Left ventricle myocardium inferior (tissue), 1 donor: ENCODE measurements around the gene ABHD18. TPM values are rescaled to one million over a fixed set of nuclear protein-coding genes. Genes with fewer than 3 reads are reported as not detected.
"Not testable (repeated sequence)": the region's sequence is repeated elsewhere in the genome, so short reads cannot be mapped to it uniquely, and the experiment has no call there.

Experiments used
- DNase-seq: peaks from one replicate; pipeline ENCODE4 v3.0.0-alpha.2; 2020
- H3K27ac ChIP-seq: fragments of 200-600 bp; replicated peaks from 2 replicates; pipeline ENCODE4 v1.8.0; 2021
- H3K27me3 ChIP-seq: fragments of 200-600 bp; 2 replicates; pipeline ENCODE4 v1.8.0; 2021; ENCODE audit warnings: low read depth
- H3K36me3 ChIP-seq: fragments of 200-600 bp; 2 replicates; pipeline ENCODE4 v1.8.0; 2021
- H3K4me1 ChIP-seq: fragments of 200-600 bp; 2 replicates; pipeline ENCODE4 v1.8.0; 2021
- H3K4me3 ChIP-seq: fragments of 200-600 bp; 2 replicates; pipeline ENCODE4 v1.8.0; 2021; ENCODE audit warnings: mild to moderate bottlenecking, moderate library complexity
- H3K9me3 ChIP-seq: fragments of 200-600 bp; replicated peaks from 2 replicates; pipeline ENCODE4 v1.8.0; 2021
- intact Hi-C: fragments of 100-400 bp; cut with micrococcal nuclease; formaldehyde crosslinking; loops from one replicate; pipeline ENCODE4 v1.11.0; 2022
- total RNA-seq: library from RNA; stranded (reverse); fragmentation: NEBNext Ultra II Directional; extraction: Animal tissue kit (Norgen Biotek cat#: 25700); gene quantifications from one replicate; pipeline ENCODE4 v1.2.1, GENCODE V29; 2021
- TF ChIP-seq, protein P1 (sequence below): fragments of 200-600 bp; IDR thresholded peaks from 2 replicates; pipeline ENCODE4 v1.8.0; 2021; ENCODE audit warnings: antibody characterized with exemption, mild to moderate bottlenecking, borderline replicate concordance
- donor health status: DM: no; HTN: yes; CAD: no; lungs with severe emphysema.

The ABHD18 gene
- total RNA-seq, 1 donor from 2014 or later = 30.4 TPM

DNA sequence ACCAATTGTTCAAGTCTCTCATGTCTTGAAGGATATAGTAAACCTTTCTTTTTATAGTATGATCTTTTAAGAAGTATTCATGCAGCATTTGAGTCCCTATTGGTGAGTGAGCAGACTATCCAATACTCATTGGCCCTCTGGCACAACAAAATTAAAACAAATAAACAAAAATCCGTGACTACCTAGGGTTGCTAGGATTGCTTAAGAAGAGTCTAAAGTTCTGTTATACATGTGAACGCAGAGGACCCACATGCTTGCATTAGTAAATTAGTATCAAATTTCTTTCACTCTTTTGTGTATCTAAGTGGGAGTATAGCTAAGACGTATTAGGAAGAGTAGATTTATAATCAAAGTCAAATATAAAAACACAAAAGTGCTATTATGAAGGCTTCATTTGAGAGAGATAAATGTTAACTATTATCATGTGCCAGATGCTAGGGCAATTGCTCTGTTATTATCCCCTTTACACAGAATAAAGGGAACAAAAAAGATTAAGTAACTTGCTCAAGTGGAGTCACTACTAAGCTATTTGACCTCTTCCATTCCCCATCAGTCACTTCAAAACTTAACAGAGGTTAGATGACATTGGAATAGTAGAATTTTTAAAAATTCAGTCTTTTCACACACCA lies 66.7 kb downstream of the ABHD18 start:
- intact Hi-C loops = no loop called here
- peaks cover 65% of the 10 kb centered on the region for H3K36me3 ChIP-seq
- no peak overlapping the region for H3K27ac ChIP-seq
- H3K4me3 ChIP-seq = no peak overlapping the region
- DNase-seq = no peak
- TF ChIP-seq, protein P1, sequence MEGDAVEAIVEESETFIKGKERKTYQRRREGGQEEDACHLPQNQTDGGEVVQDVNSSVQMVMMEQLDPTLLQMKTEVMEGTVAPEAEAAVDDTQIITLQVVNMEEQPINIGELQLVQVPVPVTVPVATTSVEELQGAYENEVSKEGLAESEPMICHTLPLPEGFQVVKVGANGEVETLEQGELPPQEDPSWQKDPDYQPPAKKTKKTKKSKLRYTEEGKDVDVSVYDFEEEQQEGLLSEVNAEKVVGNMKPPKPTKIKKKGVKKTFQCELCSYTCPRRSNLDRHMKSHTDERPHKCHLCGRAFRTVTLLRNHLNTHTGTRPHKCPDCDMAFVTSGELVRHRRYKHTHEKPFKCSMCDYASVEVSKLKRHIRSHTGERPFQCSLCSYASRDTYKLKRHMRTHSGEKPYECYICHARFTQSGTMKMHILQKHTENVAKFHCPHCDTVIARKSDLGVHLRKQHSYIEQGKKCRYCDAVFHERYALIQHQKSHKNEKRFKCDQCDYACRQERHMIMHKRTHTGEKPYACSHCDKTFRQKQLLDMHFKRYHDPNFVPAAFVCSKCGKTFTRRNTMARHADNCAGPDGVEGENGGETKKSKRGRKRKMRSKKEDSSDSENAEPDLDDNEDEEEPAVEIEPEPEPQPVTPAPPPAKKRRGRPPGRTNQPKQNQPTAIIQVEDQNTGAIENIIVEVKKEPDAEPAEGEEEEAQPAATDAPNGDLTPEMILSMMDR = no peak
- H3K27me3 ChIP-seq = no peaks in the 10 kb centered on the region
- no peaks in the 10 kb centered on the region for H3K9me3 ChIP-seq
- H3K4me1 ChIP-seq = no peaks in the 10 kb centered on the region

DNA sequence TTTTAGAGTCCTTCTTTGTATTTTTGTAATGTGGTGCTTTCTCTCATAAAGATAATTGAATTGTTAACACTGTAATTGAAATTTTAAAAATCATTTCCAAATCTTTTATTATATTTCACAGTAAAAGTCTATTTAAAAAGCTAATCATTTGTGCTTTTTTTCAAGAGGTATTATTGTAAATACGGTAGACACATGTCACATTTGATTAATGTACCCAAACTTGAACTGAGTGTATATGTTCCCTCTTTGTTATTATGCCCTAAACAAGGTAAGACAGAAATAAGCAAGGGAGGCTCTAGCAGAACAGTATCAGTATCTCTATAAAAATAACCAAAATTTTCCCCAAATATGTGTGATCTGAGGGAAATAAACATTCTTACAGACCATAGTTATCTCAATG lies 74.4 kb downstream of the ABHD18 start:
- DNase-seq = no peak
- intact Hi-C loops = no loop called here
- Histone ChIP-seq H3K4me3 (no peak overlapping the region), H3K27ac (no peak overlapping the region), H3K27me3 (no peaks in the 10 kb centered on the region), H3K4me1 (no peaks in the 10 kb centered on the region), H3K9me3 (no peaks in the 10 kb centered on the region), H3K36me3 (peaks cover 12% of the 10 kb centered on the region)
- TF ChIP-seq, protein P1 = no peak

DNA sequence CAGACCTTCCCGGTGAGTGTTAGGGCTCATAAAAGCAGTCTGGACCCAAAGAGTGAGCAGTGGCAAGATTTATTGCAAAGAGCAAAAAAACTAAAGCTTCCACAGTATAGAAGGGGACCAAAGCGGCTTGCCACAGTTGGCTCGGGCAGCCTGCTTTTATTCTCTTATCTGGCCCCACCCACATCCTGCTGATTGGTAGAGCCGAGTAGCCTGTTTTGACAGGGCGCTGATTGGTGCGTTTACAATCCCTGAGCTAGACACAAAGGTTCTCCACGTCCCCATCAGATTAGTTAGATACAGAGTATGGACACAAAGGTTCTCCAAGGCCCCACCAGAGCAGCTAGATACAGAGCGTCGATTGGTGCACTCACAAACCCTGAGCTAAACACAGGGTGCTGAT lies 81.8 kb downstream of the ABHD18 start:
- H3K36me3 ChIP-seq, H3K4me1 ChIP-seq, H3K9me3 ChIP-seq, DNase-seq, H3K4me3 ChIP-seq, intact Hi-C loops, H3K27ac ChIP-seq, H3K27me3 ChIP-seq: not testable (repeated sequence)

DNA sequence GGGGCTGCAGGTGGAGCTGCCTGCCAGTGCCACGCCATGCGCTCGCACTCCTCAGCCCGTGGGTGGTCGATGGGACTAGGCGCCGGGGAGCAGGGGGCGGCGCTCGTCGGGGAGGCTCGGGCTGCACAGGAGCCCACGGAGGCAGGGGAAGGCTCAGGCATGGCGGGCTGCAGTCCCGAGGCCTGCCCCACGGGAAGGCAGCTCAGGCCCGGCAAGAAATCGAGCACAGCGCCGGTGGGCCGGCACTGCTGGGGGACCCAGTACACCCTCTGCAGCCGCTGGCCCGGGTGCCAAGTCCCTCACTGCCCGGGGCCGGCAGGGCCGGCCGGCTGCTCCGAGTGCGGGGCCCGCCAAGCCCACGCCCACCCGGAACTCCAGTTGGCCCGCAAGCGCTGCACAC lies 82.3 kb downstream of the ABHD18 start:
- H3K4me3 ChIP-seq, H3K27me3 ChIP-seq, H3K4me1 ChIP-seq, H3K9me3 ChIP-seq, H3K27ac ChIP-seq, DNase-seq, intact Hi-C loops, H3K36me3 ChIP-seq: not testable (repeated sequence)

DNA sequence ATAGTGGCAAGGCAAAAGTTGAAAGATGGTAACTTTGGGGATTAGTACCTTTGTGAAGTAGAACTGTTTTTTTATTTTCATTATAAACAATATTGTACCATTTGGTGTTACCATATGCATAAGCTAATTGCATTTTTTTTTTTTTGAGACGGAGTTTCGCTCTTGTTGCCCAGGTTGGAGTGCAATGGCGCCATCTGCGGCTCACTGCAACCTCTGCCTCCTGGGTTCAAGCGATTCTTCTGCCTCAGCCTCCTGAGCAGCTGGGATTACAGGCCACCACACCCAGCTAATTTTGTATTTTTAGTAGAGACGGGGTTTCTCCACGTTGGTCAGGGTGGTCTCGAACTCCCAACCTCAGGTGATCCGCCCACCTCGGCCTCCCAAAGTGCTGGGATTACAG lies 86.0 kb downstream of the ABHD18 start:
- H3K27ac ChIP-seq, H3K4me3 ChIP-seq, H3K4me1 ChIP-seq, H3K36me3 ChIP-seq, H3K9me3 ChIP-seq, intact Hi-C loops, H3K27me3 ChIP-seq, DNase-seq: not testable (repeated sequence)

DNA sequence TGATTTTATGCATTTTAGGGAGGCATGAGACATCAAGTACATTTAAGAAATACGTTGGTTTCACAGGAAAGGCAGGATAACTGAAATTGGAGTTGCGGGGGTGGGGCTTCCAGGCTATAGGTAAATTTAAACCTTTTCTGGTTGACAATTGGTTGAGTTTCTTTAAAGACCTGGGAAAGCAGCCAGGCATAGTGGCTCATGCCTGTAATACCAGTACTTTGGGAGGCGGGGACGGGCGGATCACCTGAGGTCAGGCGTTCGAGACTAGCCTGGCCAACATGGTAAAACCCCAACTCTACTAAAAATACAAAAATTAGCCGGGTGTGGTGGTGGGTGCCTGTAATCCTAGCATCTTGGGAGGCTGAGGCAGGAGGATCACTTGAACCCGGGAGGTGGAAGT lies 89.7 kb downstream of the ABHD18 start:
- DNase-seq, H3K36me3 ChIP-seq, intact Hi-C loops, H3K4me1 ChIP-seq, H3K4me3 ChIP-seq, H3K27me3 ChIP-seq, H3K27ac ChIP-seq, H3K9me3 ChIP-seq: not testable (repeated sequence)

DNA sequence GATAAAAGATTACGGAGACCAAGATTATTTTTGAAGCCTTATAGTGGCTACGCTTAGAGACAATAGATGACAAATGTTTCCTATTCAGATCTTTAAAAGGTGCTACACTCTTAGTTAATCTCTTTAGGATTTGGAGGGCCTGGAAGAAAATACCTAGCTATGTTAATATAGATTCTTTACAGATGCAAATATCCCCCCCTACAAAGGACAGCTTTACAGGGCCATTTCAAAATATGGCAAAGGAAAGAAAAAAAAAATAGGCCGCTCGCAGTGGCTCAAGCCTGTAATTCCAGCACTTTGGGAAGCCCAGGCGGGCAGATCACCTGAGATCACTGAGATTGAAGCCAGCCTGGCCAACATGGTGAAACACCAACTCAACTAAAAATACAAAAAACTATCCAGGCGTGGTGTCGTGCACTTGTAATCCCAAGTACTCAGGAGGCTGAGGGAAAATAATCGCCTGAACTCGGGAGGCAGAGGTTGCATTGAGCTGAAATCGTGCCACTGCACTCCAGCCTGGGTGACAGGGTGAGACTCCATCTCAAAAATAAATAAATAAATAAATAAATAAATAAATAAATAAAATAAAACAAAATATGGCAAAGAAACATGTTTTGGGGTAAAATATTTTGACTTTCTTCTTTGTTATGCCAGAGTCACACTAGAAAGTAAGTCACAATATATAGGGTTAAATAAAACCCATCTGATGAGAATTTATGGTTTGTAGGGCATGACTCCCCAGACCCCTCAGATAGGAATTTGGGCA lies 90.4 kb downstream of the ABHD18 start:
- H3K27ac ChIP-seq, intact Hi-C loops, H3K36me3 ChIP-seq, H3K9me3 ChIP-seq, H3K4me1 ChIP-seq, H3K27me3 ChIP-seq, DNase-seq, H3K4me3 ChIP-seq: not testable (repeated sequence)

DNA sequence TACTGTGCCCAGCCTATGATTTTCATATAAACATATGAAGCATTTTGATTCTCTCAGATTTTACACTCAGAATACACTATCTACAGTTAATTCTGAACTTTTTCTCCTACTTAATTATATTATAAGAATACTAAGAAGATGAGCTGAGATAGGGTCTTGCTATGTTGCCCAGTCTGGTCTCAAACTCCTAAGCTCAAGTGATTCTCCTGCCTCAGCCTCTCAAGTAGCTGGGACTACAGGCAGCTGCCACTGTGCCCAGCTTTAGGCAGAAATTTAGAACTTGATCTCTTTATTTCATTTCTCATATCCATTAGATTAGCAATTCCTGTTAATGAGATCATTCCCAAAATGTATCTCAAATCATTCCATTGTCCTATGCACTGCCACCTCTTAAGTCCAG lies 91.2 kb downstream of the ABHD18 start:
- H3K9me3 ChIP-seq = no peaks in the 10 kb centered on the region
- H3K27me3 ChIP-seq = no peaks in the 10 kb centered on the region
- H3K4me3 ChIP-seq = no peak overlapping the region
- intact Hi-C loops = no loop called here
- no peak for DNase-seq
- no peaks in the 10 kb centered on the region for H3K36me3 ChIP-seq
- H3K4me1 ChIP-seq = peaks cover 7% of the 10 kb centered on the region
- TF ChIP-seq, protein P1 = no peak
- no peak overlapping the region for H3K27ac ChIP-seq
